Mucosa of descending colon (tissue), 3 donors: Measurements from ENCODE around the gene GOLGA6B. TPM values are rescaled to one million over a fixed set of nuclear protein-coding genes. Genes with fewer than 3 reads are reported as not detected.
"Not testable (repeated sequence)": the region's sequence is repeated elsewhere in the genome, so short reads cannot be mapped to it uniquely, and the experiment has no call there.

Experiments
- ATAC-seq: fragments of 200-7000 bp; cut with Tn5 transposase; one replicate; pipeline ENCODE4 v1.9.1; 2020; ENCODE audit warnings: mild to moderate bottlenecking, moderate library complexity
- DNase-seq, 3 donors: peaks; one replicate each; pipeline ENCODE4 v3.0.0-alpha.2; 2020
- H3K36me3 ChIP-seq: fragments of 200-600 bp; one replicate; pipeline ENCODE4 v1.8.0; 2021; ENCODE audit warnings: low read depth, mild to moderate bottlenecking
- H3K4me1 ChIP-seq: fragments of 200-600 bp; one replicate; pipeline ENCODE4 v1.8.0; 2021; ENCODE audit warnings: low read depth, mild to moderate bottlenecking
- H3K4me3 ChIP-seq: fragments of 200-600 bp; one replicate; pipeline ENCODE4 v1.8.0; 2021; ENCODE audit warnings: mild to moderate bottlenecking
- H3K9me3 ChIP-seq: fragments of 200-600 bp; one replicate; pipeline ENCODE4 v1.8.0; 2021; ENCODE audit warnings: mild to moderate bottlenecking
- CTCF ChIP-seq: fragments of 200-600 bp; IDR thresholded peaks from one replicate; pipeline ENCODE4 v1.8.0; 2022; ENCODE audit warnings: antibody characterized with exemption, mild to moderate bottlenecking
- intact Hi-C, 2 donors: fragments of 100-400 bp; cut with DNase I in 1 of 2; cut with micrococcal nuclease in 1 of 2; formaldehyde crosslinking; loops; one replicate each; pipeline versions ENCODE4 v1.11.0 to v1.11.1; 2022; cut with DNase I, micrococcal nuclease
- total RNA-seq, 3 donors: library from RNA; stranded (reverse); fragmentation: NEBNext Ultra II Directional in 2 of 3; extraction: Animal tissue kit (Norgen Biotek cat#: 25700) in 2 of 3; gene quantifications; one replicate each; pipeline versions ENCODE4 v1.2.1 to v1.2.4, GENCODE V29; 2021 to 2023
- donor health status: DM: no; HTN: no; CAD: no; lungs with moderate emphysema.
- donor health status: DM: no; HTN: no; CAD: no.
- donor health status: DM: no; HTN: yes; CAD: no.

GOLGA6B gene
- total RNA-seq, 3 donors from 2014 or later, result not detected

GRCh38 chr15:72616491-72617210, 37.8 kb upstream of the GOLGA6B start:
- no peak for ATAC-seq
- no peak for DNase-seq
- Histone ChIP-seq H3K36me3 (no peaks in the 10 kb centered on the region), H3K4me1 (no peaks in the 10 kb centered on the region), H3K4me3 (no peak overlapping the region), H3K9me3 (no peaks in the 10 kb centered on the region)
- intact Hi-C loops, result no loop called here
- no peak for TF ChIP-seq CTCF

GRCh38 chr15:72623854-72624253, 30.6 kb upstream of the GOLGA6B start:
- H3K9me3 ChIP-seq, ATAC-seq, H3K4me3 ChIP-seq, intact Hi-C loops, H3K36me3 ChIP-seq, DNase-seq, H3K4me1 ChIP-seq: not testable (repeated sequence)

GRCh38 chr15:72626153-72626552, 28.3 kb upstream of the GOLGA6B start:
- ATAC-seq, H3K36me3 ChIP-seq, H3K9me3 ChIP-seq, H3K4me1 ChIP-seq, DNase-seq, H3K4me3 ChIP-seq, intact Hi-C loops: not testable (repeated sequence)

GRCh38 chr15:72628249-72629067, 26.0 kb upstream of the GOLGA6B start:
- intact Hi-C loops, result not testable (repeated sequence)

GRCh38 chr15:72629068-72629570, 25.4 kb upstream of the GOLGA6B start:
- DNase-seq, H3K4me1 ChIP-seq, intact Hi-C loops, ATAC-seq, H3K9me3 ChIP-seq, H3K4me3 ChIP-seq, H3K36me3 ChIP-seq: not testable (repeated sequence)

More at GRCh38 chr15:72628249-72629067, 26.0 kb upstream of the GOLGA6B start:
- not testable (repeated sequence) for H3K9me3 ChIP-seq, DNase-seq, ATAC-seq, H3K4me1 ChIP-seq, H3K4me3 ChIP-seq, H3K36me3 ChIP-seq

GRCh38 chr15:72636519-72637282, 17.8 kb upstream of the GOLGA6B start:
- intact Hi-C loops, H3K9me3 ChIP-seq, H3K4me3 ChIP-seq, H3K36me3 ChIP-seq, H3K4me1 ChIP-seq: not testable (repeated sequence)
- peak; percentile 84 to 90 (median 88) for DNase-seq
- peak; percentile 93 for ATAC-seq

- H3K9me3 ChIP-seq, DNase-seq, intact Hi-C loops, H3K36me3 ChIP-seq, H3K4me3 ChIP-seq, H3K4me1 ChIP-seq, ATAC-seq: not testable (repeated sequence)
These were observed 14.6 kb upstream of the GOLGA6B start for GRCh38 chr15:72639759-72640483.

GRCh38 chr15:72642271-72642670, 12.2 kb upstream of the GOLGA6B start:
- ATAC-seq, DNase-seq, H3K36me3 ChIP-seq, H3K4me3 ChIP-seq, H3K4me1 ChIP-seq, intact Hi-C loops, H3K9me3 ChIP-seq: not testable (repeated sequence)

- intact Hi-C loops, ATAC-seq: not testable (repeated sequence)
These were observed 5.8 kb upstream of the GOLGA6B start for GRCh38 chr15:72648631-72649253.

GRCh38 chr15:72656014-72656413, 1.5 kb downstream of the GOLGA6B start:
- DNase-seq, H3K36me3 ChIP-seq, intact Hi-C loops, H3K9me3 ChIP-seq, ATAC-seq, H3K4me1 ChIP-seq, H3K4me3 ChIP-seq: not testable (repeated sequence)

More at GRCh38 chr15:72648631-72649253, 5.8 kb upstream of the GOLGA6B start:
- not testable (repeated sequence) for H3K9me3 ChIP-seq, H3K36me3 ChIP-seq, H3K4me3 ChIP-seq, DNase-seq, H3K4me1 ChIP-seq

GRCh38 chr15:72661081-72661480, 6.6 kb downstream of the GOLGA6B start:
- H3K4me1 ChIP-seq, DNase-seq, H3K4me3 ChIP-seq, ATAC-seq, H3K36me3 ChIP-seq, H3K9me3 ChIP-seq, intact Hi-C loops: not testable (repeated sequence)

- H3K9me3 ChIP-seq, intact Hi-C loops, H3K36me3 ChIP-seq, H3K4me1 ChIP-seq, DNase-seq, H3K4me3 ChIP-seq, ATAC-seq: not testable (repeated sequence)
These were observed 9.4 kb downstream of the GOLGA6B start for GRCh38 chr15:72663931-72664330.
